Glutamatergic neuron (in vitro differentiated cells): ENCODE results near the gene PCDHGB6. TPM values are rescaled to one million over a fixed set of nuclear protein-coding genes. Genes with fewer than 3 reads are reported as not detected.

Experiments used
- DNase-seq: peaks from one replicate; pipeline ENCODE4 v3.0.0; 2022
- H3K27ac Mint-ChIP-seq: one replicate; pipeline ENCODE4 v1.8.0; 2020; ENCODE audit warnings: mild to moderate bottlenecking, mixed read lengths, inconsistent platforms; ENCODE audit not compliant: unreplicated experiment
- H3K27me3 Mint-ChIP-seq: one replicate; pipeline ENCODE4 v1.8.0; 2020; ENCODE audit warnings: mild to moderate bottlenecking, moderate library complexity, mixed read lengths, inconsistent platforms; ENCODE audit not compliant: unreplicated experiment
- H3K36me3 Mint-ChIP-seq: one replicate; pipeline ENCODE4 v1.8.0; 2020; ENCODE audit warnings: mild to moderate bottlenecking, mixed read lengths, inconsistent platforms; ENCODE audit not compliant: unreplicated experiment
- H3K4me1 Mint-ChIP-seq: one replicate; pipeline ENCODE4 v1.8.0; 2020; ENCODE audit warnings: mild to moderate bottlenecking, low read depth, mixed read lengths, inconsistent platforms; ENCODE audit not compliant: unreplicated experiment
- H3K4me3 Mint-ChIP-seq: one replicate; pipeline ENCODE4 v1.8.0; 2020; ENCODE audit warnings: mild to moderate bottlenecking, mixed read lengths, inconsistent platforms; ENCODE audit not compliant: unreplicated experiment
- H3K9me3 Mint-ChIP-seq: one replicate; pipeline ENCODE4 v1.8.0; 2020; ENCODE audit warnings: mild to moderate bottlenecking, moderate library complexity, mixed read lengths, inconsistent platforms; ENCODE audit not compliant: unreplicated experiment
- CTCF ChIP-seq: fragments of 200-600 bp; sonication (generic); IDR thresholded peaks from one replicate; pipeline ENCODE4 v1.5.0; 2021; ENCODE audit not compliant: partially characterized antibody, unreplicated experiment
- total RNA-seq: library from RNA; stranded (reverse); fragmentation: NEBNext Ultra II Directional; extraction: Animal tissue kit (Norgen Biotek cat#: 25700); gene quantifications from one replicate; pipeline ENCODE4 v1.2.1, GENCODE V29; 2021; ENCODE audit not compliant: unreplicated experiment

Gene PCDHGB6
- total RNA-seq, 1 donor from 2014 or later: 59.8 TPM

GRCh38 chr5:141399555-141400258 is 8.1 kb upstream of the PCDHGB6 start:
- H3K4me1 Mint-ChIP-seq: peaks cover 3% of the 10 kb centered on the region
- H3K36me3 Mint-ChIP-seq: peaks cover 54% of the 10 kb centered on the region
- H3K27ac Mint-ChIP-seq: no peak overlapping the region
- no peak for DNase-seq
- no peak for TF ChIP-seq CTCF
- peaks cover 30% of the 10 kb centered on the region for H3K9me3 Mint-ChIP-seq
- H3K27me3 Mint-ChIP-seq: peaks cover 7% of the 10 kb centered on the region
- peak overlapping the region; percentile 43 for H3K4me3 Mint-ChIP-seq

DNA sequence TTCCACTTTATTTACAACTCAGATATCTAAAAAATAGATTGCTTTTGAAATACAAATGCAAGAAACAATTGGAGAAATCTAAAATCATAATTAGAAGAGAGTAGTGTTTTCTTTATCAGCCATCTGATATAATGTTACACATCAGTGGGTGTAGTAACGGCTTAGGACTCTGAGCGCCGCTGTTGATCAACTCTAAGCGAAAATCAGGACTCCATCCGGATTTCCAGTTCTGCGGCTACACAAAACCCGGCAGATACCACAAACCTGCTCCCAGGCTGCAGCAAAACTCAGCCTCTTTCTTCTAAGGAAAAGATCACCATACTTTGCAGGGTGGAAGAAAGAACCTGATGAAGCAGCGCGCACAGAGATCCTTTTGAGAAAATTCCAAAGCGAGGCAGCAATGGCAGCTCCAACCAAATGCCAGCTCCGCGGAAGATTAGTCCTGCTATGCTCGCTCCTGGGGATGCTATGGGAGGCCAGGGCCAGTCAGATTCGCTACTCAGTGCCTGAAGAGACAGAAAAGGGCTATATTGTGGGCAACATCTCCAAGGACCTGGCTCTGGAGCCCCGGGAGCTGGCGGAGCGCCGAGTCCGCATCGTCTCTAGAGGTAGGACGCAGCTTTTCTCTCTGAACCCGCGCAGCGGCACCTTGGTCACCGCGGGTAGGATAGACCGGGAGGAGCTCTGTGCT is 5.1 kb upstream of the PCDHGB6 start, which contains the start of gene PCDHGA9:
TSS of gene PCDHGA9 (plus strand) at position 226 of the 691 bp plus-strand sequence. CDS start at position 401, 175 bp downstream.
- no peak within 1 kb of the TSS for H3K27ac Mint-ChIP-seq

GRCh38 chr5:141403387-141403786 is 4.4 kb upstream of the PCDHGB6 start:
- H3K4me1 Mint-ChIP-seq: peaks cover 3% of the 10 kb centered on the region
- no peak overlapping the region for H3K27ac Mint-ChIP-seq
- TF ChIP-seq CTCF: no peak
- peaks cover 31% of the 10 kb centered on the region for H3K9me3 Mint-ChIP-seq
- no peak for DNase-seq
- peaks cover 6% of the 10 kb centered on the region for H3K27me3 Mint-ChIP-seq
- peaks cover 64% of the 10 kb centered on the region for H3K36me3 Mint-ChIP-seq
- H3K4me3 Mint-ChIP-seq: no peak overlapping the region

More for the DNA sequence above, 5.1 kb upstream of the PCDHGB6 start, which contains the start of gene PCDHGA9:
- Mint-ChIP-seq H3K27me3 (peaks cover 4% of the 10 kb centered on the region), H3K4me1 (peaks cover 3% of the 10 kb centered on the region), H3K4me3 (no peak within 1 kb of the TSS), H3K9me3 (peaks cover 27% of the 10 kb centered on the region), H3K36me3 (peaks cover 58% of the 10 kb centered on the region)
- no peak for TF ChIP-seq CTCF
- no peak for DNase-seq

- no peak for DNase-seq
- Mint-ChIP-seq H3K27me3 (peaks cover 24% of the 10 kb centered on the region), H3K27ac (peak overlapping the region; percentile 88), H3K9me3 (peaks cover 52% of the 10 kb centered on the region), H3K36me3 (peaks cover 71% of the 10 kb centered on the region), H3K4me3 (no peak overlapping the region), H3K4me1 (peaks cover 3% of the 10 kb centered on the region)
- no peak for TF ChIP-seq CTCF
These were observed 1.9 kb downstream of the PCDHGB6 start for GRCh38 chr5:141409598-141410306.
